Panc1 (cell line): ENCODE results near the gene E2F1.

Source experiments
- POLR2AphosphoS5 ChIP-seq: IDR thresholded peaks from 2 replicates; pipeline ENCODE4 v1.6.1; 2012; ENCODE audit warnings: mild to moderate bottlenecking, low read depth, low read length, moderate library complexity
- TF ChIP-seq, protein P1 (sequence below): fragments of 450-650 bp; IDR thresholded peaks from 2 replicates; pipeline ENCODE4 v1.5.1; 2017; ENCODE audit warnings: mild to moderate bottlenecking

DNA sequence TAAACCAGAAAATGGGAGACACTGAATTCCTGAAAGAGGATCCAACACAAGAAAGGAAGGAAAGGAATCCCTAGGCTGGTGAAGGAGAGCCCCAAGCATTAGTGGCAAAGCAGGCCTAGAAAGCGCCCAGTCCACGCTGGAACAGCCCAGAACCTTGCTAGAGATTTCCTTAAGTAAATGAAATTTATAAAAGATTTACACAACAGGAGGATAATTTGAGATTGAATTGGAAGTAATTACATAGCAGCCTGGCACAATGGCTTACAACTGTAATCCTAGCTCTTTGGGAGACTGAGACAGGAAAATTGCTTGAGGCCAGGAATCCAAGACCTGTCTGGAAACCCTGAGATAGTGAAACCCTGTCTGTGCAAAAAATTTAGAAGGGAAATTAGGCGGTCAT, 50.8 kb downstream of the E2F1 start:
- TF ChIP-seq POLR2AphosphoS5, result no peak
- TF ChIP-seq, protein P1, sequence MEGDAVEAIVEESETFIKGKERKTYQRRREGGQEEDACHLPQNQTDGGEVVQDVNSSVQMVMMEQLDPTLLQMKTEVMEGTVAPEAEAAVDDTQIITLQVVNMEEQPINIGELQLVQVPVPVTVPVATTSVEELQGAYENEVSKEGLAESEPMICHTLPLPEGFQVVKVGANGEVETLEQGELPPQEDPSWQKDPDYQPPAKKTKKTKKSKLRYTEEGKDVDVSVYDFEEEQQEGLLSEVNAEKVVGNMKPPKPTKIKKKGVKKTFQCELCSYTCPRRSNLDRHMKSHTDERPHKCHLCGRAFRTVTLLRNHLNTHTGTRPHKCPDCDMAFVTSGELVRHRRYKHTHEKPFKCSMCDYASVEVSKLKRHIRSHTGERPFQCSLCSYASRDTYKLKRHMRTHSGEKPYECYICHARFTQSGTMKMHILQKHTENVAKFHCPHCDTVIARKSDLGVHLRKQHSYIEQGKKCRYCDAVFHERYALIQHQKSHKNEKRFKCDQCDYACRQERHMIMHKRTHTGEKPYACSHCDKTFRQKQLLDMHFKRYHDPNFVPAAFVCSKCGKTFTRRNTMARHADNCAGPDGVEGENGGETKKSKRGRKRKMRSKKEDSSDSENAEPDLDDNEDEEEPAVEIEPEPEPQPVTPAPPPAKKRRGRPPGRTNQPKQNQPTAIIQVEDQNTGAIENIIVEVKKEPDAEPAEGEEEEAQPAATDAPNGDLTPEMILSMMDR, result no peak
